NCI-H1048 (cell line): ENCODE data around the gene HRH2.
"Not testable (repeated sequence)": the region's sequence is repeated elsewhere in the genome, so short reads cannot be mapped to it uniquely, and the experiment has no call there.

Source experiments
- DNase-seq: peaks from one replicate; lab custom pipeline; 2025; lab: John Stamatoyannopoulos, UW

The HRH2 gene

DNA sequence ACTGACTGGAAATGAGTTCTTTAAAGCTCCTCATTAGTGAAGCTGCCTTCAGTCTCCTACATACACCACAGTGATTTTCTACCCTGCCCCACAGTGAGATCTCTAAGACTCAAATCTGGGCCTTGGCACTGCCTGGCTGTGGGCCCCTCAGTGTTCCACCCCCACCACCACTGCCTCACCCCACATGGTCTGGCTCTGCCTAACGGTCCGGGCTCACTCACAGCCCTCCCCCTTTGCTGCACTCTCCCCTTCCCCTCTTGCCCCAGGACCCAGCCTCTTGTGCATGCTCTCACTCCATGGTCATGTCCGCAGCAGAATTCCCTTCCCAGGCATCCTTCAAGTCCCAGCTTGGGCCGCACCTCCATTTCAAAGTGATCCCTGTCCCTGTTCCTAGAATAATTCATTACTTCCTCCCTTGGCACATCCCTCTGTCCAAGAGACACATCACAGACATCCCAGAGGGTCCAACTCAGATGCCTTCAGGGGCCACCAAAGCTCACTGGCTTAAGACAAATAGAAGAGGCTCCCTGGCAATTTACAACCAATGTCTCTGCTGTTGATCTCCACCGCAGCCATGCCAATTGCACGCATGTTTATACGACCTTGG is 56.7 kb downstream of the HRH2 start:
- DNase-seq, result no peak

DNA sequence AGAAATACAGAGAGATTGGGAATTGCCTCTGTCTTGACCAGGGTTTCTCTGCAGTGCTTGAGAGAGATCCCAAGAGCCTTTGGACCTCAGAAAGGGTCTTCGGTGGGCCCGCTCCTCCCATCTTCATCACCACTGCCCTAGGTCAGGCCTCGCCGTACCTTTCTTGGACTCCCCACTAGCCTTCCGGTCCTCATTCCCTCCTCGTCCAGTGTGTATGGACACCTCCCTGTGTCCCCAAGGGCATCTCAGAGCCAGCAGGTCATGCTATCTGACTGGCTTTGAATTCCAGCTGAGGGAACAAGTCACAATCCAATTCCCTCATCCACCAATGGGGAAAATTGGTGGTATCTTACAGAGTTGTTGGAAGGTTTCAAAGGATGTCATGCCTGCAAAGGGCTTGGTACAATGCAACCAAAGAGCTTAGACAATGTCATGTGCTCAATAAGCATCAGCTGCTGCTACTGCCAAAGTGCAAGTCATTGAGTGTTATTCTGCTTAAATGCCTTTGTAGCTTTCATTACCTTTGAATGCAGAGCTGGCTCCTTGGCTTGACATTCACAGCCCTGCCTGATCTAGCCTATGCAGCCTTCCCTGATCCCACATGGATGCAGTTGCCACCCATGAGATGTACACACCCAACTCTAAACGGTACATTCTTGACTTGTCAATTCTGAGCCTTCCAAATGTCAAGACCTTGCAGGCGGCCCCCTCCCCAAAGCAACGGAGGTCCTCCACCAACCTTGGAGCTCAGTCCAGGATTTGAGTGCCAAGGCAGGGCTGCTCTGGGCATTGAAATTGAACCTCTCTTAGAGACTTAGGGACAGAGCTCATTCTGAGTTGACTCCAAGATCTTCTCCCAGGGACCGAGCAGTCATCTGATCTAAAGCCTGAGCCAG is 58.0 kb downstream of the HRH2 start:
- DNase-seq, result no peak

DNA sequence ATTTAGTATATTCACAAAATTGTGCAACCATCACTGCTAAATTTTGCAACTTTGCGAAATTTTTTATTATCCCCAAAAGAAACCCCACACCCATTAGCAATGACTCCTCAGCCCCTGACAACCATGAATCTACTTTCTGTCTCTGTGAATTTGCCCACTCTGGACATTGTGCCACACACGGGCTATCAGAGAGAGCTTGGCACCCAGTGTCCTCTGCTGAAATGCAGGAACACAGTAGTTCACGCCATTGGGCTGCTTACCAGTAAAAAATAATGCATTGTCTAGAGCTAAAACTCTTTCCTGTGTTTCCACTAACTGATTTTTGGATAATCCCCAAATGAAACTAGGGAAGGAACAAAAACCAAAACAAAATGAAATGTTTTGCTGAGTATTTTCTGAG is 60.0 kb downstream of the HRH2 start:
- no peak for DNase-seq

DNA sequence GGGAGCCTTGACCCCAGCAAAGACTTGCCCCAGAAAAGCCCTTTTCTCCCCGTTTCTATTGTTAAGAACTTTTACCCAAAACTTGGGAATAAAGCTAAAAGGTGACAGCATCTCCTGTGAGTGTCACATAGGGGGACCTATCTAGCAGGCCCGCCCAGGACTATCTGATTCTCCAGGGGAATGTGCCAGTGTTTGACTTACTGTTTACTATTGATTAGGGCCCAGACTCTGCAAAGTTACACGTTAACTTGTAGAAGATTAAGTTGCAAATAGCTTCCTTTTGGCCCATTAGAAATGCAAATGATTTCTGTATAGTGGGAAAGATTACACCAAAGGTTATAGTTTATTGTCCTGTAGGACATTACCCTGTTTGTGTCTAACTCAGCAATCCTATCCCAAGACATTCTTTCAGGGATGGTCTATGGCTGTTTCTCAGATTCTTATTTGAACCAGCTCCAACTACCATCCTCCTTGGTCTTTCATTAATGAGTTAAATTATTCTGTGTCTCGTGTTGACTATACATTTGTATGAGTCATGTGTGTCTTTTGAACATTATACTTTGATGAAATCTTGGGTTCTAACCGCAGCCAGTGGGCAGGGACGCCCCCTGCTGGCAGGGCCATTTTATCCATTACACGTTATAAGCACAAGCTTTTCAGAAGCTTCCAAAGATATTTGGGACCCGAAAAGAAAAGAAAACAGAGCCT is 60.7 kb downstream of the HRH2 start:
- DNase-seq, result no peak

DNA sequence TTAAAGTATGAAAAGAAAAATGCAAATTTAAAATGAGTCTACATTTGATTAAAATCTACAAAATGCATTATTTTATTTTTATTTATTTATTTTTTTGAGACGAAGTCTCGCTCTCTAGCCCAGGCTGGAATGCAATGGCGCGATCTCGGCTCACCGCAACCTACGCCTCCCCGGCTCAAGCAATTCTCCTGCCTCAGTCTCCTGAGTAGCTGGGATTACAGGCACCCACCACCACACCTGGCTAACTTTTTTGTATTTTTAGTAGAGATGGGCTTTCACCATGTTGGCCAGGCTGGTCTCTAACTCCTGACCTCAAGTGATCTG is 61.2 kb downstream of the HRH2 start:
- not testable (repeated sequence) for DNase-seq

DNA sequence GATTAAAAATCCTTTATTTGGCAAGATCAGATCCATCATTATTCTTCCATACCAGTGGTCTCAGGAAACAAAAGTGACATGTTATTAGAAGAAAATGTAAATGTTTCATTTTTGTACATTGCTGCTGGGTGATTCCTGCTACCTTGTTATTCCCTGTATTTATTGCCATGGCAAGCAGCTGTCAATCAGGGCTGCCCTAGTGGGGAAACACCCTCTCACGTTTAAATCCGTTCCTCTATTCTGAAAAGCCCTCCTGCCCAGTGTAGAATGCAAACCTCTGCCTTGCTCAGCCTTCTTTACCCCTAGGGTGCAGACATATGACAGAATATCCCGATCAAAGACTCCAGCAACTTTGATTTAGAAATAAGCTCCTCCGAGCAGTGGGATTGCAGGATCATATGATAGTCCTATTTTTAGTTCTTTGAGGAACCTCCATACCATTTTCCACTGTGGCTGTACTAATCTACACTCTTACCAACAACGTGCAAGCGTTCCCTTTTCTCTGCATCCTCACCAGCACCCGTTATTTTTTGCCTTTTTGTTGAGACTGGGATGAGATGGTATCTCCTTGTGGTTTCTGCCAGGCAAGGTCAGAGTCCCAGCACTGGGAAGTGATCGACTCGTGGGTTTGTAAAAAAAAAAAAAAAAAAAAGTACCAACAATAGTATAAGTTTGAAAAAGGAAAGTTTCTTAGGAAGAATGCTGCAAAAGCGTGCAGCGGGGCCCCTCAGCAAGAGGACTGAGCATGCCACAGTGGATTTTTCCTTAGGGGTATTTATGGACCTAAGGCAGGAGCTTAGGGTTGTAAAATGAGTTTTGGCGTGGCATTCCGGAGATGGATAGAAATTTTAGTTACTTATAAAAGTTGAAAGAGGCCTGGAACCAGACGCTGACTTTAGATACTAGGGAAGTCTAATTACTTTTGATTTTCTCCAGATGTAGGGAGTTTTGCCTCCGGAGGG is 66.7 kb downstream of the HRH2 start:
- DNase-seq, result no peak

DNA sequence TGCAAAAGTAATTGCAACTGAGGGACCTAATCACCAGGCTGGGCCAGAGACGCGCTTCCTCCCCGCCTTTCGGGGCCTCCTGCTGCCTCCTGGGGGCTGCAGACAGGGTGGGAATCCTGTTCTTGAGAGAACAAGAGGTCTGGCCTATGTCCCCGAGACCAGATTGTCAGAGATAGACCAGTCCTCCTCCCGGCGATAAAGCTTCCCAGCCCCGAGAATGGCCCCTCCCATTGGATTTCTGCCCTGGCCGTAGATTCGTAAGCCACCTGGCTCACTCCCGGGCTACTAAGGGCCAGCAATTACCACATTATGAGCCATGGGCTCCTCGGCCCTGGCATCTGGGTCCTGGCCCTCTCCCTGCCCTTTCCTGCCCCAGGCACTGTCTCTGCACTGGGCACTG is 70.4 kb downstream of the HRH2 start:
- no peak for DNase-seq

DNA sequence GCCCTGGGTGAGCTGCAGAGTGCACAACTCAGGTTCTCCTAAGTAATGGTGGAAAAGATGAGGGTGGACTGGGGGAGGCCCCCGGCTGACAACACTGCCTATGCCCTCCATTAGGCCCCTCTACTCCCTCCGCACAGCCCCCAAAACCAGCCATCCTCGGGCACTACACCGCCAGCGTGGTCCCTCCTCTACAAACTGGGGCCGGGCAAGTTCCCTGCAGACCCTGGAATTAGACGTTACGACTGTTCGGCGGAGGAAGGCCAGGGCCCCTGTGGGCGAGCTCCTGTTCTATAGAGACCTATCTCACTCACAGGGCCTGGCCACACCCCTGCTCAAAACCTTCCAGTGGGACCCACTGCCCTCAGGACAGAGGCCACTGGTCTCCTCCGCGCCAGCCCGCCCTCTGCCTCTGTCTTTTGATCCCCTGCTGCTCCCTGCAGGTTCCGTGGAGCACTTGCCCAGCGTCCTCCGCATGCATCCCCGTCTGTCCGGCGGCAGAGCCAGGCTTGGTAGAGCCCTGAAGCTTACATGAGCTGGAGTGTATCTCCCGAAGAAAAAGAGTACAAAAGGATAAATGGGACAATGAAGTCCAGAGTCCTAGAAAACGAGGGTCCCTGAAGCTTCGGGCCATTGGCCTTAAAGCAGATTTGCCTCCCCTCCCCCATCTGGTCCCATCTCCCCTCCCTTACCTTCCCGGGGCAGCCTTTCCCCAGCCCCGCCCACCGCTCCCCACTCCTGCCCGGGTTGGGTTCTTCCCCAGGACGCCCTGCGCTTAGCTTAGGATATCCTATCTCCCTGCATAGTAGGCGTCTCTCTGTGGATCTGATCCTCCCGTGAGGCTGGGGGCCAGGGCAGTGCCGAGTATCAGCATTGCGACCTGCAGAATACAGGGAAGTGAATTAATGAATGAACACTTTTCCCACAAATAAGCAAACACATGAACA is 71.3 kb downstream of the HRH2 start:
- no peak for DNase-seq

DNA sequence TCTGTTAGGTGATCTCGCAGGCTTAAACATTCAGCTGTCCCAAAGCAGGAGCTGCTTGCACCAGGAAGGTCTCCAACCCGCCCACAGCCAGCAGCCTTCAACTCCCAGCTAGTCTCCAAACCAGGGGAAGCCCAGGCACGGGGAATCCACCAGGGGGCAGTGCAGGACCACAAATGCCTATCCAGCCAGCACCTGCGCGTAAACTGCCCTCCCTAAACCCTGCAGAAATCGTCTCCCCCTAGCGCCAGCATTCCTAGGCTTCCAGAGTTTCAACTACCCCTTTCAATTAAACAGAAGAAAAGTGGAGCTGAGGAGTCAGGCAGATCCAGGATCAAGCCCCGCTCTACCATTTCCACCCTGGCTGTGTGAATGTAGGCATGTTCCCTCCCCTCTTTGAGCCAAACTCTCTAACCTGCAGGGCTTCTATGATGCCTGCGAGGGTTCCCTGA is 72.0 kb downstream of the HRH2 start:
- DNase-seq, result peak; percentile 64

DNA sequence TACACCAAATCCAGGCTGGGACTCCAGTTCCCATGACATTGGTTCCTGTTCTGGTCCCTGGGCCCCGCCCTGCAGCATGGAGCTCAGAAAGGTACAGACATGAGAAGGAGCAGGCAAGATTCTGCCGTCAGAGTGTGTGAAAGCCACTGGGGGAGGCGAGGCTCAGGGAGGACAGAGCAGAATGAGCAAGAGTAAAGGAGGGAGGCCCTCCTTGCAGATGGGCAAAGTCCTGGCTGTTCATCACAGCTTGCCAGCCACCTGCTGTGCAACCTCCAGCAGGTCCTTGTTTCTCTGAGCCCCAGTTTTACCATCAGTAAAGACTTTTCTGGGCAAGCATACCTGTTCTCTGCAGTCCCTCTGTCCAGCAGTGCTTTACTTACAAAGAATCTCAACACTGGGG is 73.3 kb downstream of the HRH2 start:
- no peak for DNase-seq

DNA sequence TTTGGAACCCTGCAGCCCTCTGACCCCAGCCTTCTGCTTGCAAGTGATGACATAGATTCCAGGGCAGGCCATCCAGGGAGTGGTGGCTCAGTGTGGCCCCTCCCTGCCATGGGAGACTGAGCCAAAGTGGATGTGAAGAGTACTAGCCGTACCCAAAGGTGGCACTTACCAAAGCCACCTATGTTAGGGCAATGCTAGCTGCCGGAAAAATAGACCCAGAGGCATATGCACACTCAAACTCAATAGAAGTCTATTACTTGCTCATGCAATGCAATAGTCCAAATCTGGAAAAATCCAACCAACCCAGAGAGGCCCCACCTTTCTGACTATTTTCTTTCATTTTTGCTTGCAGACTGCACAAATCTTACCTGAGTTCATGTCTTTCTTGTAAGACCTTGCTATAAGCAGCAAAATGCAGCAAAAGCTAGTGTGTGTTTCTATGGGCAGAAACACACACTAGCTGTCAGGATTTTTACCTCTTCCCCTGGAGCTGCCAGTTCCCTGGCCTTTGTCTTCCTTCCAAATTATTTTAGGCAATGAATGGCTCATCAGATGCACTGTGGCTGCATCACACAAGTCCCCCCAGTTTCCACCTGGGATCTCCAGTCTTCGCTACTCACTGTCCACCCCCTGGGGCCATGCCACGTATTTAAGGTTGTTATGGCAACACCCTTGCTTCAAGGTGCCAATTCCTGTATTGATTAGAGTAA is 74.0 kb downstream of the HRH2 start:
- no peak for DNase-seq

DNA sequence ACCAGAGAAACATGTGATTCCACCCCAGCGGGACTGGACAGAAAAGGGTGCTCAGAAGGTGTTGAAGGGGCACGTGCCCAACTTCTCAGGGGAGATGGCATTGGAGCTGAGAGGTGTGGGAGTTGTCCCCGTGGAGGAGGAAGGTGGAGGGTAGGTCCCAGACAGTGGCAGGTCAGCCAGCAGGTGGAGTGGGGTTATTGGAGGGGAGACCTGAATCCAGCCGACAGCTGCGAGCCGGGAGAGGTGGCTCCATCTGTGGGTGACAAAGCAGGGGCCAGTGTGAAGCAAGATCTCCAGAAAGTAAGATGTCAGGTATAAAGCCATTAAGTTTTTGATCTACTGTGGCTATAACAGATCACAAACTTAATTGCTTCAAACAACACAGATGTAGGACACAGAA is 75.1 kb downstream of the HRH2 start:
- DNase-seq, result no peak

DNA sequence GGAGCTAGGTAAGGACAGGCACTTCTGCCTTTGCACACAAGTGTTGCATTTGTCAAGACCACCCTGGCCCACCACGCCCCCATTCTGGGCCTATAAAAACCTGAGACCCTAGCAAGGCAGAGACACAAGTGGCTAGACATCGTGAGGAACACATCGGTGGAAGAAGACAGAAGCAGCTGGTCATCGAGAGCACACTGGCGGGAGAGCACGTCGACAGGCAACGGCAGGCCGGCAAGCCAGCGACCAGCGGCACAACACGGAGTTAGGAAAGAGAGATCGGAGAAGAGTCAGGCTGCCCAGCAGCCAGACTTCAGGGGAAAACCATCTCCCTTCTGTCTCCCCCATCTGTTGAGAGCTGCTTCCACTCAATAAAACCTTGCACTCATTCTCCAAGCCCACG is 76.1 kb downstream of the HRH2 start:
- DNase-seq, result no peak

DNA sequence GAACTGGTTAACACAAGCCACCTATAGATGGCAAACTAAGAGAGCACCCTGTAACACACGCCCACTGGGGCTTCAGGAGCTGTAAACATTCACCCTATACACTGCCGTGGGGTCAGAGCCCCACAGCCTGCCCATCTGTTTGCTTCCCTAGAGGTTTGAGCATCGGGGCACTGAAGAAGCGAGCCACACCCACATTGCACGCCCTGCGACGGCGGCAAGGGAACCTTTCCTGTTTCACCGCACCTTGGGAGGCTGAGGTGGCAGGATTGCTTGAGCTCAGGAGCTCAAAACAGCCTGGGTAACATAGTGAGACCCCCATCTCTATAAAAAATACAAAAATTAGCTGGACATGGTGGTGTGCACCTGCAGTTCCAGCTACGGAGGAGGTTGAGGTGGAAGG is 76.6 kb downstream of the HRH2 start:
- DNase-seq, result no peak

DNA sequence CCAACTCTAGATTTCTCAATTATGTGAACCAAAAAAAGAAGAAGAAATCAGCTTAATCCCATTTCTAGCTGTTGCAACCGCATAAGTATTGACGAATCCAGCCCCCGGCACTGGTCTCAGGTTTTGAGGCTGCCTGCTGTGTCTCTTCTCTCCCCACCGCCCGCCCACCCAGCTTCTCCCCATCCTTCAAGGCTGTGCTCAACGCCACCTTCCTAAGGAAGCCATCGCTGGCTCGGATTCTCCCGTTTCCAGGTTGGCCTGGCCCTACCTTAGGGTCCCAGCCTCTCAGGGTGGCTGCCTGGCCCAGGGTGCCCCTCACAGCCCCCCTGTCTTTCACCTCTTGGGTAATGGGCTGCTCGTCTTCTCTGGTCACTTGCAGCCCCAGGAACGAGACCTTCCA is 77.8 kb downstream of the HRH2 start:
- no peak for DNase-seq

DNA sequence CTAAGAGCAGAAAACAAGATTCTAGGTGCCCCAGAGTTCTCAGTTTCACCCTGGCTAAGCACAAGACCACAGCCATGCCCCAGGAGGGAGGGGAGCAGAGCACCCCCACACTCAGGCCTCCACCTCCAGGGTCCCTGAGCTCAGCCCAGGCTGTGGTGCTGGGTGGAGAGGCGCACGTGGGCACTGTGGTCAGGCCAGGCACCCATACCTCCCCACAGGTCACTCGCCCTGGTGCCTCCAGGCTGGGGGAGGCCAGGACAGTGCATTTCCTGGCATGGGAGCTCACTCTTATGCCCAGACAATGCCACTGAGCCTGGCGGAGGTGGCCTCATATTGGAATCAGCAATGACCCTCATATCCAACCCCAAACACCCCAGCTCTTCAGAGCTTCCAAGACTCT is 78.8 kb downstream of the HRH2 start:
- DNase-seq, result no peak

DNA sequence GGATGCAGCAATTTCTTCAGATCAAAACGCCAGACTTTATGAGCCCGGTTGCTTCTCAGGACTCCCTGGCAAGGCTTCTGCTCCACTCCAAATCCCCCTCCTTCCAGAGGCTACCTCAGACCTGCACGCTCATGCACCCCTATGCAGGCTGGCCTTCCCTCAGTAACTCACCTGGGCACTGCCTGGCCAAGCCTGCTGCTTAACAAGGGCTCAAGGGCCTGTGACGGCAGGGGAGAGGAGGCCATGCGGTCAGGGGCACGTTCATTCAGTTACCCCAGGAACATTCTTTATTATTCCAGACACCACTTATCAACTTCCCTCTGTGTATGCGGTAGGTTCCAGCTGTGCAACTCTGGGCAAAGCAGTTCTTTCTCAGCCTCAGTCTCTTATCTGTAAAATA is 79.6 kb downstream of the HRH2 start:
- DNase-seq, result no peak

DNA sequence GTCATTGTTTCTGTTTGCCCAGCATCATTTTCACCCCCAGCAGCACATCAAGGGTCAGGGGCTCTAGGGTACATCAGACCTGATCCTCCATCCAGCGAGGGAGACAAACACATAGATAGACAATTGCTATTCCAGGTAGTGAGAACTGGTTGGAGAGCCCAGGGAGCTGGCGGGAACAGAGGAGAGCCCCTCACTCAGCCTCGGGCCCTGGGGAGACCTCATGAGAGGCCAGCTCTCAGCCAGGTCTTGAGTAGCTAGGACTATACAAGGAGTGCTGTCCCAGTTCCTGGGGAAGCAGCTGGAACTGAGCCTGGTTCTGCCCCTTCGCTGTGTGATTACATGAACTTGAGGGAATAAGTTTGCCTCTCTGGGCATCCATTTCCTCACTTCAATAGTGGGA is 80.3 kb downstream of the HRH2 start:
- DNase-seq, result no peak

DNA sequence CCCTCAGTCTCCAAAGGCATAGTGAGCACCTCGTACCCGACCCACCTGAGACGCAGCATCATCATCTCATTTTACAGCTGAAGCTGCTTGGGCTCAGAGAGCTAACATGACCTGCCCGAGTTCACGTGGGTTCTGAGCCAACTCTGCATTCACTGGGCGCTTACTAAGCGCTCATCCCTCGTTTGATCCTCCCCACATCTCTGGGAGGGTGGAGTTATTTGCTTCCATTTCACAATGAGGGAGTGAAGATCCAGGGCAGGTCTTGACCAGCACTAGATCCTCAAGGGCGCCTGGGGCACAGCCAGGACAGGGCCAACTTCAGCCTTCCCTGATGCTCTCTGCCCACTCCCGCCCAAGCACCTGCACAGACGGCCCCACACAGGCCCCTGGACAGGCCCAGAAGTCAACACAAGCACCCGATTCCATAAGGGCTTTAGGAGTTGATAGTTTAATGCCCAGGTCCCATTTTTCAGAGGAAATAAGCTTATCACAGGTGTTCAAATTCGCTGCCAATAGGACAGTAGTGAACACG is 80.8 kb downstream of the HRH2 start:
- no peak for DNase-seq

DNA sequence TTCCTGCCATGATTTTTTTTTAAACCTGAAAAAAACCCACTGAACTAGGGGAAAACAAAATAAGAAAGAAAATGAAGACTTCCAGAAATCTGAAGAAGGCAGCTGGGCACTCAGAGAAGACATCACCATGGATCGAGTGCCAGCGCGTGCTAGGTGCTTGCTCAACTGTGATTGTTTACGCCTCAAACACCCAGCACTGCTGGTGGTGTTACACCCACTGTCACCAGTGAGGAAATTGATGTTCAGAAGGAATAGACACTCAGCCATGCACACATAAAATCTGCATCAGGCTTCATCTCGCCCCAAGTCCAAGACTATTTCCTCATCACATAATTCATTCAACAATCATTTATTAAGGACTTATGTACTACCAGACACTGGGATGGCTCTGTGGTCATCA is 82.1 kb downstream of the HRH2 start:
- DNase-seq, result no peak
